GM18861 (cell line): ENCODE results near the gene COL7A1.

Source experiments
- ATAC-seq: cut with Tn5 transposase; IDR thresholded peaks from one replicate; pipeline ENCODE4 v1.9.1; 2021; ENCODE audit not compliant: unreplicated experiment

The COL7A1 gene

DNA sequence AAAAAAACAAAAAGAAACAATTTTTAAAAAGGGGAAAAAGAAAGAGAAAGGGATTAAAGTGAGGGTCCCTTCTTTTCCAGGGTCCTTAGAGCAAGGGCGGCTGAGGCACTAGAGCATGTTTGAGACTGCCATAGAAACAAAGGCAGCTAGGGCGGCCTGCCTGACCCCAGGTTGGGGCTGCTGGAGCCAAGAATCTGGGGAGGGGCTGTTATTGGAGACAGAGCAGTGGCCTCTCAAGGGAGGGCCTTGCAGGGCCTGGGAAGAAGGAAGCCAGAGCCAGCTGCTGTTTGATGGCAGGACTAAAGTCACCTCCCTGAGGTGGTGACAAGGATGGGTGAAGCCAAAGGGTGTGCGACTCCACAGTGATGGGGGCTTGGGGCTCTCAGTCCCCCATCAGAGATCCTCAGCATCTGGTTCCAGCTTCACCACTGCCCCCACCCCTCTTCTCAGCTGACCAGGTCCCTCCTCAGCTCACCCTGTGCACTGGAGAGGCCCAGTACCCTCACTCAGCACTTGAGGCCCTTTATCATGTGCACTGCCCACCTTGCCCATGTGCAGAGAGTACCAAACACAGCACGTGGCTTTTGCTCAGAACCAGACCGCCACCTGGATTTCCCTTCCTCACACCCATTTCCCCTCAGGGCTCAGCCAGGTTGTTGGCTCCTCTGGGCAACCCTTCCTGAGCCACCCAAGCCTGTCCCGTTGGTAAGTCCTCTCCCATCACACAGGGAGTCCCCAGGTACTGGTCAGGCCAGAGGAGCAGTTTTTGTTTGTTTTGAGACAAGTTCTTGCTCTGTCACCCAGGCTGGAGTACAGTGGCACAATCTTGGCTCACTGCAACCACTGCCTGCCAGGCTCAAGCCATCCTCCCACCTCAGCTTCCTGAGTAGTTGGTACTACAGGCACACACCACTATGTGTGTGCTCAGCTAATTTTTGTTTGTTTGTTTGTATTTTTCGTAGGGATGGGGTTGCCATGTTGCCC, 24.7 kb upstream of the COL7A1 start:
- no peak for ATAC-seq

DNA sequence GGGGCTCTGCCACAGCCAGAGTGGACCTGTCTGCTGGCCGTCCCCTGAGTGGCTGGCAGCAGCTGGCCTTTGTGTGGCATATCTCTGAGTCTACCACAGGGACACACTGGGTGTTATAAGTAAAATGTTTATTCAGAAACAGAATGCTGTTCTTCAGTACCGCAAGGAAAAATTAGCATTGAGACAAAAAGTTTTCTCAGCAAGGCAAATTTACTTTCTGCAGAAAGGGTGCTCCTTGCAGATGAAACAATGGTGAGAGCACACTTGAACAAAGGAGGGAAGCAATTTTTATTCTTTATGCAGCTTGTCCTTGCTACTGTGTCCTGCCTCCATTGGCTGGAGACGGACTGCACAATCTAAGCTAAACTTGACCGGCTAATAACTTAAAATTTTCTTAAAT, 22.4 kb upstream of the COL7A1 start:
- ATAC-seq = no peak

DNA sequence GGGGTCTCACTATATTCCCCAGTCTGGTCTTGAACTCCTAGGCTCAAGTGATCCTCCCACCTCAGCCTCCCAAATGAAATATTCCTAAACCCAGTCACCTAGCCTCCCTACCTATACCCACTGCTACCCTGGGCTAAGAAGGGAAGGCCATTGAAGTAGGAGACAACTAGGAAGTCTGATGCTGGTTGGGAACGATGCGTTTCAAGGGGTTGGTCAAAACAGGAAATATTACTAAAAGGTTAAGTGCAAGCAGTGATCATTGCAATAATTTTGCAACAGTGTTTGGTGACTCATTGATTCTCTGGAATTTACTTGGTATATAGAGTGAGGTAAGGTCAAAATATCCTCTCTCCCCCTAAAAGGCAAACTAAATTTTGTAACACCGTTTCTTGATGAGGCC, 18.9 kb upstream of the COL7A1 start:
- ATAC-seq = no peak

- ATAC-seq = no peak
Observed at GRCh38 chr3:48612309-48612708, 17.2 kb upstream of the COL7A1 start.

DNA sequence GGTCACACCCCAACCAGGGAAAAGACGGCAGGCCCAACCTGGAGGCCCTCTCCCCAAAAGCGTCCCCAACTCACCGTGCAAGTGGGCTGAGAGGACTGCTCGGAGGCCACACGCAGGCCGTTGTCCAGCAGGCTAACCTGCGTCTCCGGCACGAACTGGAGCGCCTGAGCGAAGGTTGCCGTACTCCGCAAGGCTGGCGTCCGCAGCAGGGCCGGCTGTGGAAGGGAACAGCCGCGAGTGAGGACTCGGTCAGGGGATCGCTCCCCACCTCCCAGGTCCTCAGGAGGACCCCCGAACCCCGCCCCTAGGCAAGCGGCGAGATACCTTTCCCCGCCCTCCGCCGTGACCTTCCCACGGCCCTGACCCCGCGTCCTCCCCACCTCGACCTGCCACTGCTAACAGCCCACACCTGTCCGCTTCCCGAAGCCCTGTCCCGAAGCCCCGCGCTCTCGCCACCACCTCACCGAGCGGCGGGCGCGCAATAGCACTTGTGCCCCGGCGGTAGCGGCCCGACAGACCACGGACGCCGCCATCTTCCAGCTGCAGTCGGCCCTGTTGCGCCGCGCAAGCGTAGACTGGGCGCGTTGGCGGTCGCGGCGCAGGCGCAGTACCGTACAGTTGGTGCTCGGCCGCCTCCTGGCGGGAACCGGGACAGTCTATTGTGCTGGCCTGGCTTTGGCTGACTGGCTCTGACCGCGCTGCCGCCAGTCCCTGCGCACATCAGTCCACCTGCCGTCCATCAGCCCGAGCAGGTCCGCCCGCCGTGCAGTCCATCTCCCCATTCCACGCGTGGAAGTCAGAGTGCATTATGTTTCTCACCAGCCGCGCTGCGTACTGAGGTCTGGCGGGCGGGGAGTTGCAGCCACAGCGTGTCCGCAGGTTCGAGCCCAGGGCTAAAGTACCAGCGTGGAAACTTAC, 14.2 kb upstream of the COL7A1 start, which contains the start of gene UQCRC1:
Gene UQCRC1 (minus strand): TSS at position 559 of the 918 bp plus-strand sequence. CDS start 26 bp downstream, at position 533.
- ATAC-seq = peak; percentile 94

DNA sequence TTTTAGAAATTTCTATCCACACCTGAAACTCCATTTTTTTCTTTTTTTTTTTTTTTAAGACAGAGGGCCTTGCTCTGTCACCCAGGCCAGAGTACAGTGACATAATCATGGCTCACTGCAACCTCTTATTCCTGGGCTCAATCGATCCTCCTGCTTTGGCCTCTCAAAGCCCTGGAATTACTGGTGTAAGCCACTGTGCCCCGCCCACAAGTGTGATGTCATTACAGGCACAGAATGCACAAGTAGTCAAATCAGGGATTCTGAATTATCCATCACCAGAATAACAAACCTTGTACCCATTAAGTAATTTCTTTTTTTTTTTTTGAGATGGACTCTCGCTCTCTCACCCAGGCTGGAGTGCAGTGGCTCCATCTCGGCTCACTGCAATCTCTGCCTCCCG, 12.4 kb upstream of the COL7A1 start:
- ATAC-seq = no peak

DNA sequence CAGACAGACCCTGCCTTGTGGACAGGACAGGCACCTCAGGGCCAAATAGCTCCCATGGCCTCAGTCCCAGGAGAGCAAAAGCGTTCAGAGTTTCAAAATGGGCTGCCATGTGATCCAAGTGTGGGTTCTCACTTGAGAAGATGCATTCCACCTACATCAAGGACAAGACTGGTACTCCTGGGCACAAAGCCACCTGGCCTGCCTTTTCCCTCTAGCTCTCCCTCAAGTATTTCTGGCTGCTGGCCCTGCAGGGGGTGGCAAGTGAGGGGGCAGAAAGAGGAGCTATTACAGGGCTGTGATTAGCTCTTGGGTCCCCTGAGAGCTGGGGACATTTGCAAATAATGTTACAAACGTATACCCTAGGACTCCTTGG, 6.5 kb upstream of the COL7A1 start:
- ATAC-seq = no peak

DNA sequence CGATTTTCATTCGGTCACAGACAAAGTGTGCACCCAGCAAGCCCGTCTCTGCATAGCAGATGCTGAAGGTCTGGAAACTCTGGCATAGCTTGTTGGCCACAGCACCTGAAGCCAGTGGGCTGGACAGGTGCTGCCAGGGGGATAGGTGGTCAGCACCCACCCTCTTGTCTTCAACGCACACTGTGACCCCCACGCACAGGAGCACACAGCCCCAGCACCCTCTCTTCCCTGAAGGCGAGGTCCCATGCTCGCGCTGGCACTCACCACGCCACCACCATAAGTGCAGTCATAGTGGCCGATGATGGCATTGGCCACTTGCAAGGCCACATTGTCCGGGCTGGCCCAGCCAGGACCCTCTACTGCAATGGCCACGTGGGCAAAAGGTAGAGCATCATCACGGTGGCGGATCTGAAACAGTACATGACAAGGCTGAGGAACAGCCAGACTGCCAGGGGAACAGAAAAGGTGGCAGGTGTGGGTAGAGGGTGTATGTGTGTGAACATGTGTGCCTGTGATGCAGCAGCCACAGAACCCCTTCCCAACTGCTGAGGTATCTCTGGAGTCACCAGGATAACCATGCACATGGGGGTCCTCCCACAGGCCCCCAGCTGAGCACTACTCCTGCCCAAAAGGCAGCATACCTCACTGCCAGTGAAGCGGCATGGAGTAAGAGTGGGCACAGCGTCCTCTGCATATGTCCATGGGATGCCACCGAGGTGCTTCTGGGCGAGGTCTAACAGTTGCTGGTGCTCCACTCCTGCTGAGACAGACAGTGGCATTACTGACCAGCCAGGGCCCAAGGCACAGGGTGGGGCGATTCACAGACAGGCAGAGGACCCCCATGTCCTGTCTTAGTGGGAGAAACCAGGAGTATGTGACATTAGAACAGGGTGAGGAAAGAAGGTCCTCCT, 5.8 kb upstream of the COL7A1 start:
- no peak for ATAC-seq

- ATAC-seq = no peak
Observed at GRCh38 chr3:48599509-48600285, 4.6 kb upstream of the COL7A1 start.

DNA sequence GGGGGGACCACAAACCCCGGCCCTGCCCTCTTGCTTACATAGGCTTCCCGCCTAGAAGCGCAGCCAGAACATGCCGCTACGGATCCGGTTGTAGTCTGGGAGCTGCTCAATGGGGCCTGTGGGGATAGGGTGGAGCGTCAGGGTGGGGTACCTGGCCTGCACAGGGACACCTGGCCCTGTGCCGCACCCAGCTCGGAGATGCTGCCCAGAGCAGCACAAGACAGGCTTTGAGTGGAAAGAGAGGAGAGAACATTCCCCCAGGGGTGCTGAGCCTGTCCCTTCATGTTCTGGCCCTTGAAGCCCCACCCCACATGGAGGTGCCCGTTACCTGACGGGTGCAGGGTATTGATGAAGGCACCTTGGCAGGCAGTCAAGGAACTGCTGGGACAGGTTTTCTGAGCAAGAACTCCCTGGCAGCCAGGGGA, 4.0 kb upstream of the COL7A1 start:
- no peak for ATAC-seq

DNA sequence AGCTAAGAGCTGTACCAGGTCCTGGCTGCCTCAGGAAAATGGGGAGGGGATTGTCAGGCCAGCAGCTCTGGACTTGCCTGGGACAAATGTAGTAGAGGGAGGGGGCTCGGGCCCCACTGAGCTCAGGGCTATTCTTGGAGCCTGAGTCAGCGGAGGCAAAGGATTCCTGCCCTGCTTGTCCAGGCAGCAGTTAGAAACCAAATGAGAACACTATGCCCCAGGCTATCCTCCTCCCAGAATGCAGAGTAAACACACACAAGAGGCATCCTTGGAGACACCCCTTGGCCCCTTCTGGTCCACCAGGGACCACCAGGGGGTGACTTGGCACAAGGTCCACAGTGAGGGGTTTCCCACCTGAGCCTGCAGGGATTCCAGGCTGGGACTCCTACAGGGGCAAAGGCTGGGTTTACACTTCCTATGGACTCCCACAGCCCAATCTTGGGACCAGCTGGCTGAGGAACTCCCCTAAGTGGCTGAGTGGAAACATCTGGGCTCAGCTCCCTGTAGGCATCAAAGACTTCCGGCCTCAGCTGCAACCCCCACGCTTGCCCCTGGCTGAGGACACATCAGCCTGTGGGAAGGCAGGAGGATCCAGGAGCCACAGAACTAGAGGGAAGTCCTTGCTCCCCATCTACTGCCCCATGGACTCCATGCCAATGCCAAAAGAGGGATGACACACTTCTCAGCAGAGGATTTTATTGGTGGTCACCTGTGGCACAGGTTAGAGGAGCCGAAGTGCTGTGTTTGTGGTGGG, 3.4 kb upstream of the COL7A1 start:
- no peak for ATAC-seq

DNA sequence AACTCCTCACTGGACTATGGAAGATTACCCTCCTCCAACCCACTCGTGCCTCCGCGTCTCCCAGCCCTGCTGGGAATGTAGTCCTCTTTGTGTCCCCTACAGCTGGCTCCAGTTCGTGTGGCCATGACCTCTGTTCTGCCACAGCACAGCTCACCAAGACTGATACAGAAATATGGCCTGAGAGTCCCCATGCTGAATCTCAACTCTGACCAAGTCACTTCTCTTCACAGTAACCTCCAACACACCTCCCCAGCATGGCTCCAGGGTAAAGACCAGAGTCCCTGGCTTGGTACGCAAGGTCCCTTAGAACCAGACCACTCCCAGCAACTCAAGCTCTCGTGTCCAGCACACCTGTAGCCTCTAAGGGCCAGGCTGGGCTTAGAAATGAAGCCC, 2.3 kb upstream of the COL7A1 start:
- ATAC-seq = no peak

DNA sequence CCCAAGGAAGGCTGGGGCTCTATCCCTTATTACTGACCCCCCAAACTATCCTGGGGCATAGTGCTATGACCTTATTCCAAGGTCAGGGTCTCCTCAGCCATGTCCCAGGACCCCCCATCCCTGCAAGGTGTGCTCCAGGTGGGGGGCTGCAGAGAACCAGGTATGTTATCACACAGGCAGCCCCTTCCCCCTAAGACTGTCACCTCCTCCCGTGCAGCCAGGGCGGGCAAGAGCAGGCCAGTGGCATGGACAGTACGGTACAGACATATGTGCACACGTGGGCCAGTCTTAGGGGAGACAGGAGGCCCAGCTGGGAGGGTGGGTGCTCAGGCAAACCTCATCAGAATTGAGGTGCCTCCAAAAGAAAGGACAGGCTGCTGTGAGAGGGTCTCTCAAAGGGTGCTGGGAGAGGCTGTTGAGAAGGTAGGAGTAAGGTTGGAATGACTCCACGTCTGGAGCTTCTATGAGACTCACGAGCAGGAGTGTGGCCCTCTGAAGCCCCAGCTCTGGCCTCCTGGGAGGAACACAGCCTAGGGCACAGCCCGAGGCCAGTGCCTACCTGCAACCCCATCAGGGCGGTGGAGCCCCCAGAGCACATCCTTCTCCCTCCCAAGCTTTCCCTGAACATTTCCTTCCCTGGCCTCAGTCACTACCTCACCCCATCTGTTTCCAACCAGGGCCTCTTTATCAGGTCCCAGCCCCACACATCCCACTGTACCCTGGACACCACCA, 1.7 kb upstream of the COL7A1 start:
- ATAC-seq = no peak

DNA sequence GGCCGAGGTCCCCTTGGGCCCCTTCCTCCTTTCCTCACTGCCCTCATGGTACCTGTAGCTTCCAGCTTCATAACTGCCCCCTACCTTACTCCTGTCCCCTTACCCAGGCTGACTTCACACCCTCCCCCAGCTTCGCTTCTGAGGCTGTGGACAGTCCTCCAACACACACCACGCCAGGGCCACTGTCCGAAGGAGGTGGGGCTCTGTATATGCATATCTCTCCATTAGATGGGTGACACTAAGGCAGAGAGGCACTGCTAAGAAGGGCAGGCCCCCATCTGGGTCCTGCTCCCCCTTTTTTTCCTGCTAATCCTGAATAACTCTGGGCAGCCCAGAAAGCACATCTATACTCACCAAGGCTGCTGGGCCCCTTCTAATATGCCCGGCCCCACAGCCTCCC, 1.0 kb upstream of the COL7A1 start:
- no peak for ATAC-seq

GRCh38 chr3:48595526-48596121, 495 bp upstream of the COL7A1 start:
- no peak for ATAC-seq

GRCh38 chr3:48594417-48595049, 596 bp downstream of the COL7A1 start:
- no peak for ATAC-seq

- no peak for ATAC-seq
Observed at GRCh38 chr3:48593337-48593736, 1.8 kb downstream of the COL7A1 start.
